Endothelial cell of umbilical vein (primary cell): Measurements from ENCODE around the gene GCNT2.

Experiments
- CTCF ChIP-seq, 2 donors: IDR thresholded peaks; 1 replicate in 1 of 2; 2 replicates in 1 of 2; pipeline ENCODE4 v1.5.1; 2011; ENCODE audit warnings: low read length in 2 of 2, mild to moderate bottlenecking in 2 of 2, moderate library complexity in 2 of 2, control low read depth in 1 of 2, inconsistent platforms in 1 of 2, low read depth in 1 of 2; ENCODE audit not compliant: insufficient read depth in 1 of 2; ENCODE audit errors: extremely low read depth in 1 of 2
- EZH2 ChIP-seq: IDR thresholded peaks from 2 replicates; pipeline ENCODE4 v1.6.1; 2012; ENCODE audit warnings: borderline replicate concordance, low read depth, mild to moderate bottlenecking, moderate library complexity, low read length, inconsistent platforms; ENCODE audit not compliant: severe bottlenecking
- GATA2 ChIP-seq: IDR thresholded peaks from 2 replicates; pipeline ENCODE4 v1.7.0; 2011; ENCODE audit warnings: low read depth, mild to moderate bottlenecking, moderate library complexity, mixed read lengths, low read length; ENCODE audit not compliant: insufficient read length, insufficient read depth
- JUN ChIP-seq: IDR thresholded peaks from 2 replicates; pipeline ENCODE4 v1.6.1; 2011; ENCODE audit warnings: borderline replicate concordance, low read depth; ENCODE audit not compliant: insufficient read length, insufficient read depth
- MYC ChIP-seq: IDR thresholded peaks from one replicate; pipeline ENCODE4 v1.6.1; 2011; ENCODE audit warnings: mild to moderate bottlenecking, low read depth, low read length
- POLR2A ChIP-seq: IDR thresholded peaks from 2 replicates; pipeline ENCODE4 v1.6.1; 2012; ENCODE audit warnings: low read depth, mild to moderate bottlenecking, control low read depth, low read length
- POLR2AphosphoS5 ChIP-seq: IDR thresholded peaks from 2 replicates; pipeline ENCODE4 v1.6.1; 2012; ENCODE audit warnings: low read depth, mild to moderate bottlenecking, control low read depth, low read length, moderate library complexity; ENCODE audit not compliant: insufficient read depth
- TF ChIP-seq, protein P1 (sequence below): IDR thresholded peaks from 2 replicates; pipeline ENCODE4 v1.6.1; 2011; ENCODE audit not compliant: insufficient read depth, insufficient read length

DNA sequence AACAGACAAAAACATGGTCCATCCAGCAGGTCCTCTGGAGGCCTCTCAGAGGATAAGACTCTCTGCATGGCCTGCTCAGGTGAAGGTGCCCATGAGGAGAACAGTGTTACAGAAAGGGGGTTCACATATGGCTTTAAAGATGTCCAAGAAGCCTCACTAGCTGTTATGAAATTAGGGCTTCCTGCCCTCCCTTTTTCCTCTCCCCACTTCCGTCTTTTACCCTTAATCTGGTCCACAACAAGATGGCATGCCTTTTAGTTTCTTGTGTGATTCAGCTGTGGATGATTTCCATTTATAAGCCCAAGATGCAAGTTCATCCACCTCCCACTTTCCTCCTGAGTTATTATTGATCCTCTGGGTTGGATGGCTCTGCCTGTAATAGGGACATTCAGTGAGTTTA lies 14.0 kb downstream of the GCNT2 start:
- TF ChIP-seq POLR2A (no peak), POLR2AphosphoS5 (no peak), CTCF (IDR thresholded peaks at IDR 0.05; ENCODE audit: extremely low read depth in 1 of 2, insufficient read depth in 1 of 2, low read depth in 1 of 2, low read length in 2 of 2) (no peak), EZH2 (no peak), MYC (no peak), JUN (no peak), GATA2 (no peak)
- TF ChIP-seq, protein P1, sequence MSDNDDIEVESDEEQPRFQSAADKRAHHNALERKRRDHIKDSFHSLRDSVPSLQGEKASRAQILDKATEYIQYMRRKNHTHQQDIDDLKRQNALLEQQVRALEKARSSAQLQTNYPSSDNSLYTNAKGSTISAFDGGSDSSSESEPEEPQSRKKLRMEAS, result no peak
